Measurements from ENCODE around the gene ZSCAN16.
"Not testable (repeated sequence)": the region's sequence is repeated elsewhere in the genome, so short reads cannot be mapped to it uniquely, and the experiment has no call there.

The ZSCAN16 gene

DNA sequence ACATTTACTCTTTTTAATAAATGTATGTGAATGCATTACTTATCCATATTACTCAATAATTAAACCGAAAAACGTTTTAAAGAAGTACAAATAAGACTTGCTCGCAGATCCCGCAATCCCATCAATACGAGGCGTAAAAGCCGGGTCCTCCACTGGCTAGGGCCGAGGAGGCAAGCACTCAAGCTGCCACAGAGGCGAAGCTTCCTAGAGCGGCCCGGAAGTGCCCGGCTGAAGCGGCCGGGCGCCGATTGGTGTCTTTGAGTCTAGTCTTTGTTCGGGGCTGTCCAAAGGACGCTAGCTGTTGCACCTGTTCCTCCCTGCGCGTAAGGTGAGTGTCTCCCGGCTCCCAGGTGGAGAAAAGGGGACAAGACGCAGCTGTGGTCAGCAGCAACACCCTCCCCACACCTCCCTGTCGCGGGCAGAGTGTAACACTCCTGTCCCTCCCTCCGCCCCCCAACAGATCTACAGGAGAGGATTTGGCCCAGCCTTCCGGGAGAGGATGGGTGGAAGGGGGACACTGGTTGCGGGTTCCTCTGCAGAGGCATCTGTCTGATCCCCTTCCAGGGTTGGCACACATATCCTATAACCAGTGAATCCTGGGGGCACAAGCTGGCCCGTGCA is at the start of gene ZSCAN16:
ZSCAN16 (plus strand) TSS at position 260 of the 621 bp plus-strand sequence. CDS start 835 bp downstream, outside the sequence.
- peak; percentile 69 for DNase-seq

DNA sequence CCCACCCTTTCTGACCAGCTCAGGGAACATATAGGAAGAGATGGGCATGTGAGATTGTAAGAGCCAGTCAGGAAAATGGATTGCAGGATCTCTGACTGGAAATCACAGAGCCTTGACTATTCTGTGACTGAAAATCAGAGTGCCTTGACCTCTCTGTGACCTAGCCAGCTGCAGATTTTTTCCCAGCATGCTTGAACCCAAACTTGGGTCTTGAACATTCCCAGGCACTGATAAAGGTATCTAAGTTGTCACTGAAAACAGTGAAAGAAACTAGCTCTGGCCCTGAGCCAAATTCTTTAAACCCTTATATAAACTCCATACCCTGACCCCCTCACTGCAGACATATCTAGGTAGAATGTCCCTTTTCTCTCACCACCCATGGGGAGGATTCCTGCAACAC is 46.4 kb upstream of the ZSCAN16 start:
- no peak for DNase-seq

DNA sequence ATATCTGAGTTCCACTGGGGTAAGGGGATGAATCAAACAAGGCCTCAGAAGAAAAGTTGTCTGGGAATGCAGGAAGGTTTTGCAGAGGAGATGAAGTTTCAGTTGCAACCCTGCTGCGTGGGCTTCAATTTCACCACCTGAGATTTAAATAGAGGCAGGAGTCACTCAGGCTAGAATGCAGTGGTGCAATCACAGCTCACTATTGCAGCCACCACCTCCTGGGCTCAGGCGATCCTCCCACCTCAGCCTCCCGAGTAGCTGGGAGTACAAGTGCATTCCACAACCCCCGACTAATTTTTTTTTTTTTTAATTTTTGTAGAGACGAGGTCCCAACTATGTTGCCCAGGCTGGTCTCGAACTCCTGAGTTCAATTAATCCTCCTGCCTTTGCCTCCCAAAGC is 45.6 kb upstream of the ZSCAN16 start:
- no peak for DNase-seq

DNA sequence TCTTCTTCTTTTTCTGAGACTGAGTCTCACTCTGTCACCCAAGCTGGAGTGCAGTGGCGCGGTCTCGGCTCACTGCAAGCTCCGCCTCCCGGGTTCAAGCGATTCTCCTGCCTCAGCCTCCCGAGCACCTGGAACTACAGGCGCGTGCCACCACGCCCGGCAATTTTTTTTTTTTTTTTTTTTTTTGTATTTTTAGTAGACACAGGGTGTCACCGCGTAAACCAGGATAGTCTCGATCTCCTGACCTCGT is 44.1 kb upstream of the ZSCAN16 start, which contains the start of gene ZNF165:
ZNF165 (plus strand) TSS at position 188 of the 250 bp plus-strand sequence. CDS start 4,913 bp downstream, outside the sequence.
- DNase-seq = not testable (repeated sequence)

DNA sequence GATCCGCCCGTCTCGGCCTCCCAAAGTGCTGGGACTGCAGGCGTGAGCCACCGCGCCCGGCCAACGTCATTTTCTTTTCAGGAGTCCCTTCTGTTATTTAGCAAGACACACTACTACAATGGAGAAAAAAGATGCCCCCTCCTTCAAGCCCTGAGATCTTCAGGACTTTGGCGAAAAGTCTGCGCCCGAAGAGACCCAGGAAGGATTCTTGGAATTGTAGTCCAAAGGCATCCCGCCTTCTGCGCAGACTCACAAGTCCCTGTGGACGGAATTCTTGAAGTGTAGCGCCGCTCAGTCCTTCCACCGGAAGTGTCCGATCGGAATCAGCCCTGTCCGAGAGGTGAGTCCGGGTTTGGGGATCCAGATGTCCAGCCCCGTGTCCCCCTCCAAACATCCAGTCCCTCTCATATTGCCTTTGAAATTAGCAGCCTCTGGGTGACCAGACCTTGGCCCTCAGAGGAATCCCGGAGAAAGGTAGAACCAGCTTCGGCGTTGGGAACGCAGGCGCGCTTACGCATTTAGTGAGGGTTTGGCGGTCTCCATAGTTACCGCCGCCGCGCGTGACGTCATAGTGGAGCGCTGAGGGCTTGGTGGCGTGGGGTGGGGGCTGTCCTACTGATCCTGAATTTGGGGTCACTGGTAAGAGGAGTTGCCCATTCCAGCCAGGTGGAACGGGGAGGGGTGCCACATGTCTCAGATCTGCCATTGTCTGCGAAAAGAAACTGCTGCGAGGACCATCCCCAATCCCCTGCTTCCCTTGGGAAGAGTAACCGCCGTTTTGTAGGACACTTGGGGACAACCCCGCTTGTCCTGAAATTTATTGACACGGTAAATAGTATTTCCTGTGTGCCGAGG is 43.6 kb upstream of the ZSCAN16 start:
- DNase-seq = peak; percentile 86

DNA sequence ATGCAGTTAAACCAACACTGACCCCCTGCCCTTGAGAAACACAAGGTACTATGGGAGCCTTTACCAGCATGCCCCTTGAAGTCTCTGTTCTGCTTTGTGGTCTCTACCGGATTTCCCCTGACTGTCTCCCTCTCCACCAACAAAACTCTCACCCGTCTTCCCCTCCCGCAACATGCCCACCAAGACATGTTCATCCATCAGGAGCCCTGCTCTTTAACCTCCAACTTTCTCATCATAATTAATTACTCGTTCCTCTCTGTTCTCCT is 43.0 kb upstream of the ZSCAN16 start:
- DNase-seq = no peak

DNA sequence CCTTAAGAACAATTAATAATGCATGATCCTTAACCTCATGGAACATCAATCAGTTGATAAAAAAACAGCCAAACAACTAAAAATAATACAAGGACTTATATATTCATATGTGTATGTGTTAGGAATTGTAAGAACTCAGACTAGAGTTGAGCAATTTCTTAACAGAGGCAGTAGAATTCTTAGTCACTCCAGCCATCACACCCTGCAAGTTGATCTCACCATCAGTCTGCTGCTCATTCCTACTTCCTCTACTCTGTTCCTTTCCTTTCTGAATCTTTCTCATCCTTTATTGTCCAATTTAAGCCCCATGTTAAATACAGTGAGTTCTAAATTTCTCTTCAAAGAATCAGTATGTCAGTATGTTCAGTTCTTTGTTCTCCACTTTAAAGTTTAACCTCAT is 41.5 kb upstream of the ZSCAN16 start:
- no peak for DNase-seq

DNA sequence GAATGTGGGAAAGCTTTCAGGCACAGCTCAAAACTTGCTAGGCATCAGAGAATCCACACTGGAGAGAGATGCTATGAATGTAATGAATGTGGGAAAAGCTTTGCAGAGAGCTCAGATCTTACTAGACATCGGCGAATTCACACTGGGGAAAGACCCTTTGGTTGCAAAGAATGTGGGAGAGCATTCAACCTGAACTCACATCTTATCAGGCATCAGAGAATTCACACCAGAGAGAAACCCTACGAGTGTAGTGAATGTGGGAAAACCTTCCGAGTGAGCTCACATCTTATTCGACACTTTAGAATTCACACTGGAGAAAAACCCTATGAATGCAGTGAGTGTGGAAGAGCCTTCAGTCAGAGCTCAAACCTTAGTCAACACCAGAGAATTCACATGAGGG is 35.4 kb upstream of the ZSCAN16 start:
- no peak for DNase-seq

DNA sequence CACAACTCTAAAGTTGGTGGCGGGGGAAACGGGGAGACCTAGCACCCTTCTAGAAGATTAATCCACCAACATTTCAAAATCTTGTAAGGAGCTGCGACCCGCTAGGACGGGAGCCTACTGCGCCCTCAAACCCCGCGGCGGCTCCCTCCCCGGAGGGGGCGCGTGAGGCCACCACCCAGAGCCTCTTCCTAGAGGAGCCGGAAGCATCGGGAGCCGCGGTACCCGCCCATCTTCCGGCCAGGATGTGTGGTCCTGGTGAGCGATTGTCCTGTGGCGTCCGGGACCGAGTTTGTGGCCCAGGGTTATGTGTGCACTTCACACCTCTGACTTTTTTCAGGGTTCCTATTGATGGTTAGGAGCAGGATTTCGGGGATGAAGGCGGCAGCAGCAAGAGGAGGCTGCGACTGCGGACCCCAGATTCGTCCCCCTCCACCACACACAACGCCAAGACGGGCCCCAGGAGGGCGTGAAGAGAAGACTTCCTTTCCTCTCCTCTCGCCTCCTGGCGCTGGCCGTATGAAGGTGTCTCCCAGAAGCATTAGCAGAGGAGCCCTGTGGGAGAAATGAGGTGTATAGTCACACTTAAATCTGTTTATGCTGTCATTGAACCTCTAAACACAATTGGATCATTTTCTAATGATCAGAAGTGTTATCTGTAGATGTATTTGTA is 33.4 kb upstream of the ZSCAN16 start:
- no peak for DNase-seq

DNA sequence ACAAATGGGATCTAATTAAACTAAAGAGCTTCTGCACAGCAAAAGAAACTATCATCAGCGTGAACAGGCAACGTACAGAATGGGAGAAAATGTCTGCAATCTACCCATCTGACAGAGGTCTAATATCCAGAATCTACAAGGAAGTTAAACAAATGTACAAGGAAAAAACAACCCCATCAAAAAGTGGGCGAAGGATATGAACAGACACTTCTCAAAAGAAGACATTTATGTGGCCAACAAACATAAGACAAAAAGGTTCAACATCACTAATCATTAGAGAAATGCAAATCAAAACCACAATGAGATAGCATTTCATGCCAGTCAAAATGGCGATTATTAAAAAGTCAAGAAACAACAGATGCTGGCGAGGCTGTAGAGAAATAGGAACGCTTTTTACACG is 22.2 kb upstream of the ZSCAN16 start:
- DNase-seq = not testable (repeated sequence)

DNA sequence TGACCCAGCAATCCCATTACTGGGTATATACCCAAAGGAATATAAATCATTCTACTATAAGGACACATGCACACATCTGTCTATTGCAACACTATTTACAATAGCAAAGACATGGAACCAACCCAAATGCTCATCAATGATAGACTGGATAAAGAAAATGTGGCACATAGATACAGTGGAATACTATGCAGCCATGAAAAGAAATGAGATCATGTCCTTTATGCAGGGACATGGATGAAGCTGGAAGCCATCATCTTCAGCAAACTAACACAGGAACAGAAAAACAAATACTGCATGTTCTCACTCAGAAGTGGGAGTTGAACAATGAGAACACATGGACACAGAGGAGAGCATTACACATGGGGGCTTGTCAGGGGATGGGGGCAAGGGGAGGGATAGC is 21.7 kb upstream of the ZSCAN16 start:
- not testable (repeated sequence) for DNase-seq

DNA sequence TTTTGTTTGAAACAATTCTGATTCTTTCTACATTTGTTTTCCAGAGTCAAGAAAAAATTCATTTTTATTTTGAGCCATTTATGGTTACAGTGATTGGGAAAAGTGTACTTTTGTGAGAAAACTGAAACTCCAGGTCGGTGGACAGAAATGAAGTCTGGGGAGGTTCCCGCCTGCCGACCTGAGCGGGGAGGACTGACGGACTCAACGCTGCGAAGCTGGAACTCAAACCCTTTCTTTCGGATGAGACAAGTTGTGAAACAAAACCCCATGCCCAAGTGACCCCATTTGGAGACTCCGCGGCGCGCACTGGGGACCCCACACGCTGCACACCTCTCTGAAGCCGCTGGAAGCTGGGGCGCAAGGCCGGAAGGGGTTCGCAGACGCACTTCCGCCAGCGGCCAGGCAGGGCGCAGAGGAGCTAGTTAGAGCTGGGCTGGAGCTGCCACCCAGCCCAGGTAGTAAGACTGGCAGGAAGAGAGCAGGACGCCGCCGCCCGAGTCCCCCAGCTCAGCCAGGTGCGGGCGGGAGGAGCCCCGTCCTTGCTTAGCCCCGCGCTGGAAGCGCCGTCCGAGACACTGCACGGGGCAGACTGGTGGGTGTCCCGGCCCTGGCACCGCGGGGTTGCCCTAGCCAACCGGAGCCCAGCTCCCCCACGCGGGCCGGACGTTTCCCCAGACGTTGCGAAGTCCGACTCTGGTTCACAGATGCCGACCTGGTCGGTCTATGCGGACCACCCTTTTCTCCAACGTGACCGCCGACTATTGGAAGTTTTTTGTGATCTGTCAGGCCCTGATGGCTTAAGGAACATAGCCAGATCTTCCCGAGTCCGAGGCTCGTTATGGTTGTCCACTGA is 19.8 kb upstream of the ZSCAN16 start:
- DNase-seq = peak; percentile 85

DNA sequence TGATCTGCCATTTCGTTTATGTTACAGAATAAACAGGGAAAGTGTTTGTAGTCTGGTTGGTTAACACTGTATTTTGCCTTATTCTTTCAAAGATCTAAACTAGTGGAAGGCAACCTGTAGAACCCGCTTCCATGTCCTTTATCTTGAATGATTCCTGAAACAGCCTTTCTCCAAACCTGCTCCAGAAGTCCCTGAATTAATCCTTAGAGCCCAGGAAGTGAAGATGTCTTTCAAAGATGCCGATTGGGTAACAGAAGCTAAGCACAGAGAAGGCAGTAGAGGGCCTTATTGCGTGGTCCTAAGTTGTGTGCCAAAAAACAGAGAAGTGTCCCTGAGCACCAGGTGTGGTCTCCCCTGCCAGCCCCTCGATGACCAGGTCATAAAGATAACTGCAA is 19.2 kb upstream of the ZSCAN16 start:
- DNase-seq = no peak

DNA sequence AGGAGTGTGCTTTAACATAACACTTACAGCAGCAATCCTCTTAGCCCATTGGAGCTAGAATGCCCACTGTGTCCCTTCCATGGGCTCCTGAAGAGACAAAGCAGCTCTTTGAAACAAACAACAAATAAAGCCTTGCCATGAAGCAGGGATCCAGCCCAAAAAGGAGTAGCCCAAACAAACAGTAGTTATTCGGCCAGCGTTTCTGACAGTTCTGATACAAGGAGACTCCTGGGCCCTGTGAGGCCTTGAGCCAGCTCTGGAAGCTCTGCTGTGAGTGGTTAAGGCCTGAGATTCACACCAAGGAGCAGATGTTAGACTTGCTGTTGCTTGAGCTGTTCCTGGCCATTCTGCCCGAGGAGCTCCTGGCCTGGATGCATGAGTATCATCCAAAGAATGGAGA is 16.9 kb upstream of the ZSCAN16 start:
- DNase-seq = no peak

DNA sequence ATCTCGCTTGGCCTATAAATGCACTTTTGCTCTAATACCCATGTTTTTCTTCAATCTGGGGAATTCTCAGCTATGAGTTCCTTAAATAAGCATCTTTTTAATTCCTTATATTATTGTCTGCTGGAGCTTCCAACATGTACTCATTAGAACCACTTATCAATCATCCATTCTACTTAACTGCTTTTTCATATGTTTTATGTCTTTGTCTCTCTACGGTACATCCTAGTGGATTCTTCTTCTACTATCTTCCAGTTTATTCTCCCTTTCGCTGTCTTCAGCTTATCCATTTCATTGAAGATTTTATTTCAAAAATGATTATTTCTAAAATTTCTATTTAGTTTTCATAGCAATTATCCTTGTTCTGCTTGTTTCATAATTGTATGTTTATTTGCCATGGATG is 12.4 kb upstream of the ZSCAN16 start:
- no peak for DNase-seq

DNA sequence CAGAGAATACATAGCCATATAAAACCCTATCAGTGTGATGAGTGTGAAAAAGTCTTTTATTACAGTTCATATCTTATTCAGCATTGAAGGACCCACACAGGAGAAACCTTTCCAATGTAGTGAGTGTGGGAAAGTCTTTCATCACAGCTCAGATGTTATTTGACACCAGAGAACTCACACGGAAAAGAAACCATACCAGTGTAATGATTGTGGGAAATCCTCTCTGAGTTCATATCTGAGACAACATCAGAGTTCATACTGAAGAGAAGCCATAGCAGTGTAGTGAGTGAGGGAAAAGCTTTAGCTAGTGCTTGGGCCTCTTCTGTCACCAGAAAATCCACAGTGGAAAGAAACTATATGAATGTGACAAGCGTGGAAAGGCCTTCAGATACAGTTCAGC is 8.6 kb upstream of the ZSCAN16 start:
- DNase-seq = no peak

DNA sequence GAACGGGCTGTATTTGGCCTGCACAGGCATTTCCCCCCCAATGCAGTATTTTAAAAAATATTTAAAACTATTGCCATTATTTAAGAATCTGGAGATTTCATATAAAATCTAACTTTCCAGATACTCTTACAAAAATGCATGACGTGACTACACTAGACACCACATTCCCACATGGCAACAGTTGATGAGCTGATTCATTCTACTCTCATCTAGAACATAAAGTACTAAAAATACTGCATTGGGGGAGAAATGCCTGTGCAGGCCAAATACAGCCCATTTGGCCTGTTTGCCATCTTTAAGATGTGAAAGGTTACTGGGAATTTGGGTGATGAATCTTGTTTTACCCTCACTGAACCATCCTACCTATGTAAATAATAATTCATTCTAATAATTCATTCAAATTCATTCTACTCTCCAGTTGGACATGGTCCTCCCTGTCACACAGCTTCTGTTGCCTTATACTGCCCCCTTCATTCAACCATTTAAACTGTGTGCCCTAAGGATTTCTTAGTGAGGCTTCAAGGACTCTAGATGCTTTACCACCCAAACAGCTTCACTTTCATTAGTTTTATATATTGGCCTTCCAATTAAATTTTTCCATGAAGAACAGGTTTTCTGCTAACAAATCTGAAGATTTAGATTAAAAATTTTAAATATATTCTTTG is 6.9 kb upstream of the ZSCAN16 start:
- no peak for DNase-seq

DNA sequence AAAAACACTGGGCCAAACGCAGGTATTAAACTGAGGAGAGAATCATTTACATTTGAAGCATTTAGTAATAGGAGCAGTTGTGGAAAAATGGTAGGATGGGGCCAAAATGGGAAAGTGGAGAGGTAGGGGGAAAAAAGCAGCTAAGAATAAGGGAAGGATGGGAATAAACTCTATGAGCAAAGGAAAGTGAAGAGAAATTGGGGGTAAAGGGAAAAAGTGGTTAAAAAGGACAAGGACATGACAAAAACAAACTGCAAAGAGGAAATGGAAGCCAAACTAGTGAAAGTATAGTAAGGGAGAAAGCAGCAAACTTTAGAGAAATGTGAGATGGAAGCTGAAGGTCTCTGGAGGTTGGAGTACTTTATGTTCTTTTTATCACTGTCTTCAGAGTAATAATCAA is 6.2 kb upstream of the ZSCAN16 start:
- no peak for DNase-seq

DNA sequence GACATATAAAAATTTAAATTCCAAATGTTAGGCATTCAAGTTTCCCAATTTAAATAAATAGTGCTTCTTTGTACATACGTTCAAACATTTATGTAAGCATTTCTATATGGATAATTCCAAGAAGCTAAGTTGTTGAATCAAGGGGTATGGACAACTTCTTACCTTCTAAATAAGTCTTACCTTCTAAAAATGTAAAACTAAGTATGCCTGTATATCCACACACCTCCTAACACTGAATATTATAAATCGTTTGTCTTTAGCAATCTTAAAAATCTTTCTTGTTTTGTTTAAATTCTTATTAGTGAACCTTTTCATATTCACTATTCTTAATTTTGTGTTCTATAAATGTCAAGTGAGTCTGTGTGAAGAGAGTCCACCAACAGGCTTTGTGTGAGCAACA is 2.5 kb upstream of the ZSCAN16 start:
- DNase-seq = no peak

DNA sequence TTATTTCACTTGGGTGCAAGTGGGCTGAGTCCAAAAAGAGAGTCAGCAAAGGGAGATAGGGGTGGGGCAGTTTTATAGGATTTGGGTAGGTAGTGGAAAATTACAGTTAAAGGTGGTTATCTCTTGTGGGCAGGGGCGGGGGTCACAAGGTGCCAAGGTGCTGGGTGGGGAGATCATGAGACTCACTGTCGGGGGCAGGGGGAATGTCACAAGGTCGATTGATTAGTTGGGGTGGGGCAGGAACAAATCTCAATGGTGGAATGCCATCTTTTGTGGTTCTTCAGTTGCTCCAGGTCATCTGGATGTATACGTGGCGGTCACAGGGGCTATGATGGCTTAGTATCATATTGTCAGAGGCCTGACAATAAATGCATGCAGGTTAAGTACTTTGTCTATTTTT is 2.1 kb upstream of the ZSCAN16 start:
- not testable (repeated sequence) for DNase-seq

DNA sequence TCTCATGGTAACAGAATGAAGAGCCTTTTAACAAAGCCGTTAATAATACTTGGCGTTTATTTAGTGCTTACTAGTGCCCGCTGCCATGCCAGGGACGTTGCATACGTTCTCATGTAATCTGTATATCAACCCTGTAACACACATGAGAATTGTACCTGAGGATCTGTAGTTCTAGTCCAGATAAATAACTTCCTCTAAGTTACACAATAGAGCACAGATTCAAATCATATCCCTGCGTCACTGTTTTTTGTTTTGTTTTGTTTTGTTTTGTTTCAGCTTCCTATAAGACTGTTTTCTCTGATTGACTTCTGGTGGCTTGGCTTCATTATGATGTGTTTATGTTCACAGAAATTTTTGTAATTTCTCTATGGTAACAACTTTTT is 553 bp downstream of the ZSCAN16 start:
- DNase-seq = no peak

DNA sequence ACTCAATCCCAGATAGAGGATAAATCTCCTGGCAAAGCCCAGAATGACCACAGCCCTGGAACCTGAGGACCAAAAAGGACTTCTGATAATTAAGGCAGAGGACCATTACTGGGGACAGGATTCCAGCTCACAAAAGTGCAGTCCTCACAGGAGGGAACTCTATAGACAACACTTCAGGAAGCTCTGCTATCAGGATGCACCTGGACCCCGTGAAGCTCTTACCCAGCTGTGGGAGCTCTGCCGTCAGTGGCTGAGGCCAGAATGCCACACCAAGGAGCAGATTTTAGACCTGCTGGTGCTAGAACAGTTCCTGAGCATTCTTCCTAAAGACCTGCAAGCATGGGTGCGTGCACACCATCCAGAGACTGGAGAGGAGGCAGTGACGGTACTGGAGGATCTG is 992 bp downstream of the ZSCAN16 start:
- no peak for DNase-seq

DNA sequence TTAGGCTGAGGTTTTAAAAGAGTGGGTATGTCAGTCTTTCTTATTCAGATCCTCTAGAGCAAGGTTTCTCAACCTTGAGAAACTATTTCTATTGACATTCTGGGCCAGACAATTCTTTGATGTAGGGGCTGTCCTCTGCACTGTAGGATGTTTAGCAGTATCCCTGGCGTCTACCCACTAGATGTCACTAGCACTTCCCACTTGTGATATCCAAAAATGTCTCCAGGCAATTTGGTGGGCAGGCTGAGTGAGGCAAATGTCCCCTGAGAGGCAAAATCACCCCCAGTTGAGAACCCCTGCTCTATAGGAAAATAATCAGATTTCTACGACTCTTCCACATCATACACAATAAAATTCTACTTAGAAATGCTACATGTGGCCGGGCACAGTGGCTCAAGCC is 9.6 kb downstream of the ZSCAN16 start:
- DNase-seq = no peak
